GM21786 (cell line): ENCODE results near the gene RMP24.

Experiments used
- ATAC-seq: cut with Tn5 transposase; IDR thresholded peaks from one replicate; pipeline ENCODE4 v1.9.1; 2021; ENCODE audit not compliant: unreplicated experiment

RMP24 gene

GRCh38 chr18:36028859-36029258, 56.4 kb downstream of the RMP24 start:
- no peak for ATAC-seq
